Endothelial cell of umbilical vein (primary cell): ENCODE results near the gene ITPRIP.

Experiments used
- EZH2 ChIP-seq: IDR thresholded peaks from 2 replicates; pipeline ENCODE4 v1.6.1; 2012; ENCODE audit warnings: borderline replicate concordance, low read depth, mild to moderate bottlenecking, moderate library complexity, low read length, inconsistent platforms; ENCODE audit not compliant: severe bottlenecking
- FOS ChIP-seq: IDR thresholded peaks from 2 replicates; pipeline ENCODE4 v1.6.1; 2011; ENCODE audit warnings: mild to moderate bottlenecking, low read length, moderate library complexity, borderline replicate concordance; ENCODE audit not compliant: insufficient read depth
- GATA2 ChIP-seq: IDR thresholded peaks from 2 replicates; pipeline ENCODE4 v1.7.0; 2011; ENCODE audit warnings: low read depth, mild to moderate bottlenecking, moderate library complexity, mixed read lengths, low read length; ENCODE audit not compliant: insufficient read length, insufficient read depth
- JUN ChIP-seq: IDR thresholded peaks from 2 replicates; pipeline ENCODE4 v1.6.1; 2011; ENCODE audit warnings: borderline replicate concordance, low read depth; ENCODE audit not compliant: insufficient read length, insufficient read depth
- MYC ChIP-seq: IDR thresholded peaks from one replicate; pipeline ENCODE4 v1.6.1; 2011; ENCODE audit warnings: mild to moderate bottlenecking, low read depth, low read length
- POLR2A ChIP-seq: IDR thresholded peaks from 2 replicates; pipeline ENCODE4 v1.6.1; 2012; ENCODE audit warnings: low read depth, mild to moderate bottlenecking, control low read depth, low read length
- POLR2AphosphoS5 ChIP-seq: IDR thresholded peaks from 2 replicates; pipeline ENCODE4 v1.6.1; 2012; ENCODE audit warnings: low read depth, mild to moderate bottlenecking, control low read depth, low read length, moderate library complexity; ENCODE audit not compliant: insufficient read depth
- TF ChIP-seq, protein P1 (sequence below), 2 donors: IDR thresholded peaks; 1 replicate in 1 of 2; 2 replicates in 1 of 2; pipeline ENCODE4 v1.5.1; 2011; ENCODE audit warnings: low read length in 2 of 2, mild to moderate bottlenecking in 2 of 2, moderate library complexity in 2 of 2, control low read depth in 1 of 2, inconsistent platforms in 1 of 2, low read depth in 1 of 2; ENCODE audit not compliant: insufficient read depth in 1 of 2; ENCODE audit errors: extremely low read depth in 1 of 2

DNA sequence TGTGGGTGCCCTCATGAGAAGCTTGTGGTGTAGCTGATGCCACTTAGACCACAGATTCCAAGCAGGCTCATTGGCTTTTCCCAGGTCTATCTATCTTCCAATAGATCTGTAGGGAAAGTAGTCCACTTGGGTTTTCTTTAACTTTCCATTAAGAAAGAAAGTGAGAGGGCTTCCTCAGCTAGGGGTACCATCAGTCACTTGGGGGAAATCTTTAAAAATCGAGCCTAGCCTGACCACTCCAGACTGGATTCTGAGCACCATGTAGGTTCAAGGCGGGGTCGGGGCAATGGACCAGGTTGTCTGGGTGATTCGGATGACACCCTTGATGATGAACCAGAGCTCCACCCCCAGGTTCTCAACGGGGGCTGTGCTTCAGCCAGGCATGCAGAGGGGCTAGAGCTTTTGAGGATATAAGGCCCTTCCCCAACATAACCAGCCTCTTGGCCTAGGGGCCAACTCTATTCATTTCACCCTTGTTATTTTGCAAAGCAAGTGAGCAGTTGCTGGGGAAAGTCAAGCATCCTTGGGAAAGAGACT is 27.0 kb downstream of the ITPRIP start:
- TF ChIP-seq, protein P1, sequence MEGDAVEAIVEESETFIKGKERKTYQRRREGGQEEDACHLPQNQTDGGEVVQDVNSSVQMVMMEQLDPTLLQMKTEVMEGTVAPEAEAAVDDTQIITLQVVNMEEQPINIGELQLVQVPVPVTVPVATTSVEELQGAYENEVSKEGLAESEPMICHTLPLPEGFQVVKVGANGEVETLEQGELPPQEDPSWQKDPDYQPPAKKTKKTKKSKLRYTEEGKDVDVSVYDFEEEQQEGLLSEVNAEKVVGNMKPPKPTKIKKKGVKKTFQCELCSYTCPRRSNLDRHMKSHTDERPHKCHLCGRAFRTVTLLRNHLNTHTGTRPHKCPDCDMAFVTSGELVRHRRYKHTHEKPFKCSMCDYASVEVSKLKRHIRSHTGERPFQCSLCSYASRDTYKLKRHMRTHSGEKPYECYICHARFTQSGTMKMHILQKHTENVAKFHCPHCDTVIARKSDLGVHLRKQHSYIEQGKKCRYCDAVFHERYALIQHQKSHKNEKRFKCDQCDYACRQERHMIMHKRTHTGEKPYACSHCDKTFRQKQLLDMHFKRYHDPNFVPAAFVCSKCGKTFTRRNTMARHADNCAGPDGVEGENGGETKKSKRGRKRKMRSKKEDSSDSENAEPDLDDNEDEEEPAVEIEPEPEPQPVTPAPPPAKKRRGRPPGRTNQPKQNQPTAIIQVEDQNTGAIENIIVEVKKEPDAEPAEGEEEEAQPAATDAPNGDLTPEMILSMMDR (IDR thresholded peaks at IDR 0.05; ENCODE audit: extremely low read depth in 1 of 2, insufficient read depth in 1 of 2, low read depth in 1 of 2, low read length in 2 of 2), result no peak
- TF ChIP-seq FOS (no peak), POLR2A (no peak), GATA2 (no peak), EZH2 (no peak), MYC (no peak), POLR2AphosphoS5 (no peak), JUN (no peak)
